ENCODE measurements around the gene SYF2.

GRCh38 chr1:25190260-25190659, 42.0 kb downstream of the SYF2 start:
- TF ChIP-seq CTCF (IDR thresholded peaks at IDR 0.05) = no peak
- TF ChIP-seq POLR2A (IDR thresholded peaks at IDR 0.05) = no peak

Measured in transverse colon (tissue), 3 donors.